ENCODE results near the gene AP2A1.

GRCh38 chr19:49799798-49800376 lies 33.1 kb downstream of the AP2A1 start:
- TF ChIP-seq POLR2A (IDR thresholded peaks at IDR 0.05) (no peak), CTCF (IDR thresholded peaks at IDR 0.05) (no peak)
